Suppressor macrophage treated with lipopolysaccharide for 4 hours (primary cell): ENCODE data around the gene DKK3.
"Not testable (repeated sequence)": the region's sequence is repeated elsewhere in the genome, so short reads cannot be mapped to it uniquely, and the experiment has no call there.

Source experiments
- DNase-seq: peaks from one replicate; pipeline ENCODE4 v3.0.0-alpha.2; 2020

The DKK3 gene

DNA sequence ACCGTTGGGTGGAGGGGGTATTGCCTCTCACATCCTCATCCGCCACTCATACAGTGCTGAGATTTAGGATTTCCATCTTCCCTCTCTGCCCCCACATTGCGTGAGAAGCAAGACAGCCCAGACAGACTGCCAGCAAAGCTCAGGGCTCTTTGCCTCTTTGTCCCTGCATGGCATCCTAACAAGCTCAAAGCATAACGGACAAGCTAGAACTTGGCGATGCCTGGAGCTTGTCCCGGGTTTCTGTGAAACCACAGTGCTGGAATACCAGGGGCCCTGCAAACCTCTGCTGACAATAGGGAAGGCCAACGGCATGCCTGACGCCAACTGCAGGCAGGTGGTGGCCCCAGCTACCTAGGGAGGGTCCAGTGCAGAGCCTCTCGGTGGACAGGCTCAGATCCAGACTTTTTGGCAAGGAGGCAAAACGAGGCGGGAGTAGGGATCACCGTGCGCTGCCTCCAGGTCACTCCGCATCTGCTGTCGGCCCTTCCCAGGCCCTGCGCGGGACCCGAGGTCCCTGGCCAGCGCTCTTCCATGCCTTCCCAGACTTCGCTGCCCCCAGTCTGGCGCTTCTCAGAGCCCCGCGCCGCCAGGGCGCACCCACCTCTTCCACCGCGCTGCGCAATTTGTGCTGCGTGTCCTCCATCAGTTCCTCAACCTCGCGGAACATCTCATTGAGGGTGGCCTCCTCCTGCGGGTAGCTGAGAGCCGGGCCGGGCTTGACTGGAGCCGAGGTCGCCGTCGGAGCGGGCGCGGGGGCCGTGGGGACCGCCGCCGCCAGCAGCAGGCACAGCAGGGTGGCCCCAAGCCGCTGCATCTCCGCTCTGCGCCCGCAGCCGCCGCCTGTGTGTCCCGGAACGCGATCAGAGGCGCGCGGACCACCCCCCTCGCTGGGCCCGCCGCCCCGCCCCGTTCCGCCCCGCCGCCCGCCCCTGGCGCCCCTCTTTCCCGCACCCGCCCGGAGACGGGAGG is at the start of gene DKK3:
Gene DKK3 (minus strand): TSS at position 858 of the 969 bp plus-strand sequence. CDS start 44 bp downstream, at position 814.
- no peak for DNase-seq

DNA sequence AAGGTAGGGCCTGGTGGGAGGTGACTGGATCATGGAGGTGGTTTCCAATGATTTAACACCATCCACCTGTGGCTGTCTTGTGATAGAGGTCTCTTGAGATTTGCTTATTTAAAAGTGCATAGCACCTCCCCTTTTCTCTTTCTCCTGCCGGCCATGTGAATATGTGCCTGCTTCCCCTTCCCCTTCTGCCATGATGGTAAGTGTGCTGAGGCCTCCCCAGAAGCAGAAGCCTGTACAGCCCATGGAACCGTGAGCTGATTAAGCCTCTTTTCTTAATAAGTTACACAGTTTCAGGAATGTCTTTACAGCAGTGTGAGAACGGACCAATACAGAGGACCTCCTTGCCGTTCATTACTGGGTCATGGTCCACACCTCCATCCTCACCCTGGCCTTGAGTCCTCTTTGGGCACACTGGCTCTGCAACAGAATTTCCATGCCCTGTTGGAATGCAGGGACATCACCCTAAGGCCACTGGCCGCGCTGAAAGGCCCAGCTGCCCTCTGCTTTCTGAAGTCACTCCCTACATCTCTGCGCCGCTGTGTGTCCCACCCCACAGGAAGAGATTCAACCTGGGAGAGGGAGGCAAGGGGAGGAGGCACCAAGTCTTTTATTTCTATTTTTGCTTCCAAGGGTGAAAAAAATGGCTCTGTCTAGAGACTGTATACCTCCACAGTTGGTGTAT is 49.0 kb upstream of the DKK3 start:
- no peak for DNase-seq

- no peak for DNase-seq
These were observed 47.7 kb upstream of the DKK3 start for GRCh38 chr11:12056119-12056518.

GRCh38 chr11:12053606-12054361 is 45.4 kb upstream of the DKK3 start:
- no peak for DNase-seq

DNA sequence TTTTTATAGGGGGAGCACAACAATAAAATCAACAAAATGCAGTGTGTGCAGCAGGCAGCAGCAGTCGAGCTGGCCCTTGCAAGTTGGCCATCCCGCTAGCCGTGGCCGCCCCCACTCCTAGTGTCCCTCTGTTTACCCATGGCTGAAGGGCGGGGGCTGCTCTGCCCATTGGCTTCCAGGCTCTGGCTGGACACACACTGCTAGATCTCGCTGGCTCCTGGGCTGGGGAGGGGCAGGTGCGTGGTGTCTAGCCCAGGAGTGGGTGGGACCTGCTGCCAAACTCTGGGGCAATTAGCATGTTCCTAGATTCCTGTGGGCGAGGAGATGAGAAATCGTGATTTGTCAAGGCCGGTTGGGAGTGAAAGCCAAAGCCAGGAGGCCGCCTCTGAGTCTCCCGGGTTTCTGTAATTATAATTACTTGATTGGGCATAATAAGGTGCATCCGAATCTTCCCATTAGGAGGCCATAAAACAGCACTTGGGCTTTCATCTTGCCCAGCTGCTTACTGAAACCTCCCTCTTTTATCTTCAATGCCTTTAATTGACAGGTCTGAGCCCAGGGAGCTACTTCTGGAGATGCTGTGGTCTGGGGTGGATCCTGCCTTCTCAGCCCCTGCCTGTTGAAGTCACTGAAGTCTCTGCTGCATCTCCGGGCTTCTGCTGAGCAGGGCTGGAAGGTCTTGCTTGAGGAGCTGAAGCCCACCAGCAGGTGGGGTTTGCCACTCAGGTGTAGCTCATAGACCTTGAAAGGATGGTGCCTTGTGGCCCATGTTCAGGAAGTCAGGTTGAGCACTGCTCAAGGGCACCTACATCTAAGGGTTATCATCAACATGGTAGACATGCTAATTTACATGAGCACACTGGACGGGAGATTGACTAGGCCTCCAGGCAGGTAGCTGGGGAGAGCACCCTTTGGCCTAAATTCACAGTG is 44.5 kb upstream of the DKK3 start:
- no peak for DNase-seq

DNA sequence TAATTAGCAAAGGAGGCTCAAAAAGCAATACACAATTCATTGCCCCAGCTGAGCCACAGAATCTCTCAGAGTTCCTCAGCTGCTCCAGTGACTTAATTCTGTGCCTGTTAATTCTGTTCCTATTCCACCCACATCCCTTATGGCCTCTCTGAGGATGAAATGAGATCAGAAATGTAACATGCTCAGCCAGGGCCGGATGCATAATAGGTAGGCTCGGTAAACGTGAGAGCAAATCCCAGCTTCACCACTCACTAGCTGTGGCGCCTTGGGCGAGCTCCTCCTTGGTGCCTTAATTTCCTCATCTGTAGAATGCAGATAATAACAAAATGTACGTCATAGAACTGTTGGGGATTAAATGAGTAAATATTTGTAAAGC is 42.8 kb upstream of the DKK3 start:
- DNase-seq = no peak

DNA sequence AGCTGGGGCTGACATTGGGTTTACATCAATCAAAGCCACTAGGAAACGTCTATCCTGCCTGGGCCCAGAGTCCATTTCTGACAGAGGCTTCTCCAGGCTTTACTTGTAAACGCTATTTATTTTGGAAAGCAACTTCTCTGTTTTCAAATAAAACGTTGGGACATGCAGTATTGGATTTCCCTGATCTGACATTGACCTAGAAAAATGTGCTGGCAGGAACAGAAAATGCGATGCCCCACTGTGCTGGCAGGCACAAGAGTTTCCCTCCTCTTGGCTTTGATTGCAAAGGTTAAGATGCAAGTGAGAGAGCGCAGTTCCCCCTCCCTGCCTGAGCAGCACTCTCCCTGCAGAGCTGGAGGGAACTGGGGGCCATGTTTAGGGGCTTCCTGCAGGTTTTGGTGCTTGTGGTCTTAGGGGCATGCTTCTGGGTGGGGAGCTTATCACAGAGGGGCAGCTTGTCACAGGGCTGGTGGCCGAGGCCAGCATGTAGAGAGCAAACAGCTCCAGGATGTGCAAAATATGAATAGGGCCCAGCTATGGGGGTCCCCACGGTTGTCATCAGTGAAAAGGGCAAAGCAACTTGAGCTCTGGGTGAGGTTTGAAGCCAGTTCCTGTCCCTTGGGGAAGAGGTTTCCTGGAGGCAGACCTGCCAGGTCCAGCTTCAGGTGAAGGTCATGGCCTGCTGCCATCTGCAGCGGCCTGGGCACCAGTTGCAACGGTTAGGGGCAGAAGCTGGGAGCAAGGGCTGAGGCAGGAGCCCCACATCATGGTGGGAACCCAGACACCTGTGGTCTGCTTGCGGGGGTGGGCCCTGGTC is 42.3 kb upstream of the DKK3 start:
- no peak for DNase-seq

DNA sequence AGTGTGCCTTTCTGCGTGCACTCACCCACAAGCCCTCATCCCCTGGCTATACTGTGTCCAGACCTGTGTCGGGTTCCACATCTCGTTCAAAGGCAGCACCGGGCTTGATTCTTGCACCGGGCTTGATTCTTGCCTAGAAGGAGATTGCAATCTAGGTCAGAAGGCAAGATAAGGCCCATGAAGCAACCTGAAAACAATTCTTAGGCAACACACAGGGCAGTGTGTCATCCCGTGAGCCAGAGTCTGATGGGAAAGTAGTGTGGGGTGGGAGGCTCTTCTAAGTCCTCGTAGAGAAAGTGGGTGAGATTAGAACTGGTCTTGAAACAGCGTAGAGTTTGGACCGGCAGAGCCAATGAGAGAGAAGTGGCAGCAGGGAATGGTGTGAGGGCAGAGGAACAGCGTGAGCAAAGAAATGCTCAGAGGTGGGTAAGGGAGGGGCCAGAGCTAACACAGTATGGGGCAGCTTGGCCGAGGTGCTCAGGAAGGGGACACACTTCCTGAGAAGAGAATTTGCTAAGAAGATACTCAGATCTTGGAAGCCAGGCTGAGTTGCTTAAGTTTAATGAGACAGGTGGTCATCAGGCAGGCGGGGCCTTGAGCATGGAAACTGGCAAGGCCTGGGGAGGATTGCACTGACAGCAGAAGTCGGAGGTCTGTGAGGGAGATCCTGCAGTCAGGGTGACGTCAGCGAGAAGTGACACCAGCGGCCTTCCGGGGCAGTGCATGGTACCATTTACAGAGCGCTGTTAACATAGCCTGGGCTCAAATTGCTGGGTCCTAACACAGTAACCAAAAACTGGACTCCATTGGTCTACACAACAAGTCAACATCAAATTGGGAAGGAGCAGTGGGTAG is 40.7 kb upstream of the DKK3 start:
- DNase-seq = no peak

DNA sequence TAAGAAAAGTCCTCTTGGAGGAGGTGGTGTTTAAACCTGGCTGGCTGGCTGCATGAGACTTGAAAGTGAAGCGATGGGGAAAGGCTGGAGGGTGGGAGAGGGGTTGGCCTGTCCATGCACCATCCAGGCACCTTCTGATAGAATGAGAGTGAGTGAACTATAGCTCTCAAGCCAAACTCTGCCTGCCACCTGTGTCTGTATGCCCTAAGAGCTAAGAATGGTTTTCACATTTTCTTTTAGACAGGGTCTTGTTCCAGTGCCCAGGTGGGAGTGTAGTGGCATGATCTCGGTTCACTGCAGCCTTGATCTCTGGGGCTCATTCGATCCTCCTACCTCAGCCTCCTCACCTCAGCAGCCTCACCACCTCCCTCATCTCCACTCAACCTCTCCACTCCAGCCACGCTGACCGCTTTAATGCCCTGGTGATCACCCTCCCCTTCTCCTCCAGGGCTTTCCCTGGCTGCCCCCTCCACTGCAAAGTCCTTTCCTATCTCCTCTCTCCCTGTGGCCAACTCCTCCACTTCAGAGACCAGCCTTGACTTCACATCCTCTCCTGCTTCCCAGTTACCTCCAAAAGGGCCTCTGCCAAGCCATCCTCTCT is 38.3 kb upstream of the DKK3 start:
- no peak for DNase-seq

DNA sequence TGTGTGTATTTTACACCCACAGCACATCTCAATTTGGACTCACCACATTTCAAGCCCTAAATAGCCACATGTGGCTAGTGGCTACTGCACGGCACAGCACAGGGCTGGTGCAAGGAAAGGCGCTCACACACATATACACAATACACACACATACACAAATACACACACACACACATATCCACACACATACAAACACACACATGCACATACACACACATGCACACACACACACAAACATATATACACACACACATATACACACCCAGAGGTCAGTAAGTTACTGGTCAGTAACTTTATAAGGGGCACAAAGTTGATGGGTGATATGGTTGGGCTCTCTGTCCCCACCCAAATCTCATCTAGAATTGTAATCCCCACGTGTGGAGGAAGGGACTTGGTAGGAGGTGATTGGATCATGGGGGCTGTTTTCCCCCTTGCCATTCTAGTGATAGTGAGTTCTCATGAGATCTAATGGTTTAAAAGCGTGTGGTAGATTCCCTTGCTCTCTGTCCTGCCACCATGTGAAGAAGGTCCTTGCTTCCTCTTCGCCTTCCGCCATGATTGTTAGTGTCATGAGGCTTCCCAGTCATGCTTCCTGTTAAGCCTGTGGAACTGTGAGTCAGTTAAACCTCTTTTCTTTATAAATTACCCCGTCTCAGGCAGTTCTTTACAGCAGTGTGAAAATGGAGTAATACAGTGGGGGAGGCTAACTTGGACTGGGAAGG is 37.6 kb upstream of the DKK3 start:
- DNase-seq = peak; percentile 63

DNA sequence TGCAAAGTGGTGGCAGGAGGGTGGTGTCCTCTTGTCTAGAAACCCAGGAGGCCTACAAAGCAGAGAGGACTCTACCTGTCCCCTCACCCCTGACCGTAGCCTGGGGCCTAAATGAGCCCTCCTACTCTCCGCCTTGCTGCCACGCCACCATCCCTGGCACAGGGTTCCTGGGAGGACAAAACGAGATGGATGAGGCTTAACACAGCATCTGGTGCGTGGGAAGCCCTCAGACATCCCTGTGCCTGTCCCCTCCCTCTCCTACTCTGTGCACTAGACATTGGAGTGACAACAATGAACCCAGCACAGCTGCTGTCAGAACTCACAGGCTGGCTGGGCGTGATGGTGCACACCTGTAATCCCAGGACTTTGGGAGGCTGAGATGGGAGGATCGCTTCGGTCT is 36.4 kb upstream of the DKK3 start:
- DNase-seq = no peak

GRCh38 chr11:12043959-12044791 is 35.7 kb upstream of the DKK3 start:
- DNase-seq = peak; percentile 61

- DNase-seq = no peak
These were observed 34.8 kb upstream of the DKK3 start for GRCh38 chr11:12043221-12043620.

- DNase-seq = peak; percentile 88
These were observed 33.8 kb upstream of the DKK3 start for GRCh38 chr11:12042215-12042676.

- DNase-seq = not testable (repeated sequence)
These were observed 32.3 kb upstream of the DKK3 start for GRCh38 chr11:12040719-12041118.

GRCh38 chr11:12032968-12033367 is 24.5 kb upstream of the DKK3 start:
- DNase-seq = no peak

- no peak for DNase-seq
These were observed 23.6 kb upstream of the DKK3 start for GRCh38 chr11:12031856-12032544.
